Measurements from ENCODE around the gene SYTL2.

SYTL2 gene

GRCh38 chr11:85647604-85648299, 163.2 kb downstream of the SYTL2 start, which contains the start of gene TMEM126A:
TSS of gene TMEM126A (plus strand) at chr11:85647967. CDS start at chr11:85650256, 2,289 bp downstream.
- Mint-ChIP-seq H3K27ac (peak within 1 kb of the TSS; percentile 96), H3K36me3 (ENCODE audit: low read depth) (peaks cover 6% of the 10 kb centered on the region), H3K27me3 (ENCODE audit: low read depth) (peaks cover 27% of the 10 kb centered on the region), H3K4me3 (peak within 1 kb of the TSS; percentile 98), H3K9me3 (no peaks in the 10 kb centered on the region), H3K4me1 (ENCODE audit: low read depth) (peaks cover 22% of the 10 kb centered on the region)

- Mint-ChIP-seq H3K9me3 (no peaks in the 10 kb centered on the region), H3K36me3 (ENCODE audit: low read depth) (peaks cover 6% of the 10 kb centered on the region), H3K27ac (peak overlapping the region; percentile 96), H3K4me3 (peak overlapping the region; percentile 98), H3K27me3 (ENCODE audit: low read depth) (peaks cover 34% of the 10 kb centered on the region), H3K4me1 (ENCODE audit: low read depth) (peaks cover 19% of the 10 kb centered on the region)
Measured at GRCh38 chr11:85647078-85647477, 163.9 kb downstream of the SYTL2 start.

Measured in T-helper 1 cell treated with Interleukin-12 subunit alpha and Interleukin-12 subunit beta and Interleukin-4 antibody, amounts not matched to agents 30 μg/mL and 1 μg/mL, for 36 hours (primary cell).